HepG2 (cell line): Measurements from ENCODE around the gene PRR30. TPM values are rescaled to one million over a fixed set of nuclear protein-coding genes. Genes with fewer than 3 reads are reported as not detected.

ENCODE experiments used
- CEBPZ ChIP-seq: IDR thresholded peaks from 2 replicates; pipeline ENCODE4 v1.6.1; 2012; ENCODE audit warnings: low read length, improper control_type of control experiment
- ISL2 ChIP-seq: sonication (generic); formaldehyde crosslinking; IDR thresholded peaks from 2 replicates; pipeline ENCODE4 v1.5.0; 2020; ENCODE audit warnings: missing genetic modification reagents
- KAT7 ChIP-seq: IDR thresholded peaks from 2 replicates; pipeline ENCODE4 v1.6.1; 2018; ENCODE audit warnings: borderline replicate concordance, missing compliant biosample characterization
- NR3C1 ChIP-seq: sonication (generic); formaldehyde crosslinking; IDR thresholded peaks from 2 replicates; pipeline ENCODE4 v1.4.0; 2020; ENCODE audit warnings: missing genetic modification reagents
- PHF21A ChIP-seq: sonication (generic); formaldehyde crosslinking; IDR thresholded peaks from 2 replicates; pipeline ENCODE4 v1.5.0; 2020; ENCODE audit warnings: mild to moderate bottlenecking, missing genetic modification reagents
- PREB ChIP-seq: sonication (generic); formaldehyde crosslinking; IDR thresholded peaks from 2 replicates; pipeline ENCODE4 v1.4.0; 2020; ENCODE audit warnings: missing genetic modification reagents
- RFXAP ChIP-seq: sonication (generic); formaldehyde crosslinking; IDR thresholded peaks from 2 replicates; pipeline ENCODE4 v1.4.0; 2020; ENCODE audit warnings: missing genetic modification reagents, borderline replicate concordance
- SP2 ChIP-seq: sonication (generic); formaldehyde crosslinking; IDR thresholded peaks from 2 replicates; pipeline ENCODE4 v1.5.1; 2020; ENCODE audit warnings: mild to moderate bottlenecking, missing genetic modification reagents
- SYNCRIP ChIP-seq: fragments of 200-400 bp; formaldehyde crosslinking; IDR thresholded peaks from 2 replicates; pipeline ENCODE4 v1.6.1; 2018; ENCODE audit warnings: mild to moderate bottlenecking, low read depth, low read length; ENCODE audit not compliant: insufficient read depth
- THAP8 ChIP-seq: sonication (generic); formaldehyde crosslinking; IDR thresholded peaks from 2 replicates; pipeline ENCODE4 v1.5.1; 2020; ENCODE audit warnings: missing genetic modification reagents, mild to moderate bottlenecking, borderline replicate concordance
- WIZ ChIP-seq: sonication (generic); formaldehyde crosslinking; IDR thresholded peaks from 2 replicates; pipeline ENCODE4 v1.5.1; 2020; ENCODE audit warnings: mild to moderate bottlenecking, missing genetic modification reagents
- ZBTB49 ChIP-seq: sonication (generic); formaldehyde crosslinking; IDR thresholded peaks from 2 replicates; pipeline ENCODE4 v1.4.0; 2020; ENCODE audit warnings: missing genetic modification reagents, borderline replicate concordance
- ZFP1 ChIP-seq: IDR thresholded peaks from 2 replicates; pipeline ENCODE4 v1.6.1; 2016
- ZNF10 ChIP-seq: sonication (generic); formaldehyde crosslinking; IDR thresholded peaks from 2 replicates; pipeline ENCODE4 v1.4.0; 2020; ENCODE audit warnings: mild to moderate bottlenecking, low read depth, missing genetic modification reagents, borderline replicate concordance
- ZNF546 ChIP-seq: sonication (generic); formaldehyde crosslinking; conservative IDR thresholded peaks from 2 replicates; pipeline ENCODE4 v1.8.1; 2023; ENCODE audit warnings: mild to moderate bottlenecking, missing genetic modification reagents
- ZNF75D ChIP-seq: sonication (generic); formaldehyde crosslinking; IDR thresholded peaks from 2 replicates; pipeline ENCODE4 v1.8.1; 2023; ENCODE audit warnings: missing genetic modification reagents, mild to moderate bottlenecking, borderline replicate concordance
- polyA plus RNA-seq, 8 experiments: library from polyadenylated mRNA; depleted of rRNA in 3 of 8; stranded (reverse) in 7 of 8; unstranded in 1 of 8; fragments of >200 nt; fragmentation: Illumina TruSeq in 4 of 8; extraction: Trizol in 4 of 8; gene quantifications; 2 replicates each; pipeline versions ENCODE4 v1.2.1 to v1.2.3, GENCODE V29; 2011 to 2016; ENCODE audit warnings: low read depth in 4 of 8, missing spikeins in 1 of 8, mixed read lengths in 1 of 8; ENCODE audit not compliant: insufficient read depth in 1 of 8
- total RNA-seq, 5 experiments: library from RNA; depleted of rRNA; stranded (reverse); fragments of >200 nt; fragmentation: Illumina TruSeq; extraction: Trizol; gene quantifications; 2 replicates each; pipeline ENCODE4 v1.2.3, GENCODE V29; 2016; ENCODE audit warnings: low read depth in 1 of 5

Gene PRR30
- total and polyA plus RNA-seq, 2 of the 13 experiments (the other 11 are each of a cell fraction or from before 2014, with no cell fraction given), result not detected

GRCh38 chr2:27091746-27092695, 47.2 kb downstream of the PRR30 start (continued):
- TF ChIP-seq ZNF75D (no peak), WIZ (CRISPR knock-in tag) (no peak), PREB (no peak), KAT7 (CRISPR knock-in tag) (0 out of 2 replicates have a peak, but pooled peaks have one; percentile 6), THAP8 (peak; percentile 71; the same call in 1 of the 2 replicates), ZFP1 (CRISPR knock-in tag) (no peak), PHF21A (CRISPR knock-in tag) (no peak), RFXAP (CRISPR knock-in tag) (no peak), NR3C1 (CRISPR knock-in tag) (no peak), ZBTB49 (no peak), ZNF10 (CRISPR knock-in tag) (no peak), ZNF546 (peak; percentile 29; the same call in 1 of the 2 replicates), ISL2 (no peak), SP2 (CRISPR knock-in tag) (no peak), SYNCRIP (no peak), CEBPZ (no peak)
